AG08395 (cell line): ENCODE data around the gene LGR5.
"Not testable (repeated sequence)": the region's sequence is repeated elsewhere in the genome, so short reads cannot be mapped to it uniquely, and the experiment has no call there.

Source experiments
- DNase-seq: peaks from one replicate; pipeline ENCODE4 v3.0.0; 2012; ENCODE audit warnings: mixed read lengths, low spot score

The LGR5 gene

GRCh38 chr12:71551529-71551928 is 111.9 kb downstream of the LGR5 start:
- DNase-seq = peak; percentile 29

- DNase-seq = no peak
These were observed 113.3 kb downstream of the LGR5 start for GRCh38 chr12:71552728-71553501.

DNA sequence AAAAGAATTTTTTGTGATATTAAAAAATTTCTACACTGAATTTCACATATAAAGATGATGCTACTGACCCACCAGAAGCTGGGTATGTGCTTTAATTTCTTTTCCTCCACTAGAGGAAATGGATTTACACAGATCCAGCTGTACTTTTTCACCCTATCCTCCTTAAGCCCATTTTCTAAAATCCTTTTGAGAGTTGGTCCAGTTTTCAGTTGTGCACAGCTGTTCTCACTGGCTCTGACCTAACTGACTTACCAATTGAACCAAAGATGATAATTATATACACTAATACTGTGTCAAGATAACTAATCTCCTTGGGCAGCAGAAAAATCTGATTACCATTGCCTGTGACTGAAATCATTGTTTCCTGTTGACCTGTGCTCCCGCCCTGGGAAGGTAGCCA is 115.6 kb downstream of the LGR5 start:
- DNase-seq = no peak

DNA sequence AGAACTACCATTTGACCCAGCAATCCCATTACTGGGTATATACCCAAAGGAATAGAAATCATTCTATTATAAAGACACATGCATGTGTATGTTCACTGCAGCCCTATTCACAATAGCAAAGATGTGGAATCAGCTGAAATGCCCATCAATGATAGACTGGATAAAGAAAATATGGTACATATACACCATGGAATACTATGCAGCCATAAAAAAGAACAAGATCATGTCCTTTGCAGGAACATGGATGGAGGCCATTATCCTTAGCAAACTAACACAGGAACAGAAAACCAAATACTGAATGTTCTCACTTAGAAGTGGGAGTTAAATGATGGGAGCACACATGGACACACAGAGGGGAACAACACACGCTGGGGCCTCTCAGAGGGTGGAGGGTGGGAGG is 116.2 kb downstream of the LGR5 start:
- DNase-seq = not testable (repeated sequence)

- no peak for DNase-seq
These were observed 116.8 kb downstream of the LGR5 start for GRCh38 chr12:71556448-71556847.

GRCh38 chr12:71556875-71557274 is 117.3 kb downstream of the LGR5 start:
- DNase-seq = peak; percentile 88

GRCh38 chr12:71558445-71558844 is 118.8 kb downstream of the LGR5 start:
- DNase-seq = peak; percentile 24

GRCh38 chr12:71562676-71563595 is 123.3 kb downstream of the LGR5 start:
- no peak for DNase-seq

DNA sequence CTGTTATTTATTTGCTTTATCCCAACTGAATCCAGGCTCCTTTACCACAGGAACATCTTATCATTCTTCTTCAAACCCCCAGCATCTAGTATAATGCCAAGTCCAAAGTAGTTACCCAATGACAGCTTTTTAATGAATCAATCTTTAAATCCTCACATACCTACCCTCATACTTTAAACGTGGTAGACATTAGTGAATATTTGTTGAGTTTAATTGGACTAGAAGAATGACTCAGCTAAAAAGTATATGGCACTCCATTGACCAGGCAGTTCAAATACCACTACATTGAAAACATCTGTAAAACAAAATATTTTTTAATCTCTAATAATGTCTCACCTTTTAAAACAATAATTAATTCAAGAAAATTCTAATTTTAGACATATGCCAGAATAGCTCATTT is 125.9 kb downstream of the LGR5 start:
- DNase-seq = no peak

DNA sequence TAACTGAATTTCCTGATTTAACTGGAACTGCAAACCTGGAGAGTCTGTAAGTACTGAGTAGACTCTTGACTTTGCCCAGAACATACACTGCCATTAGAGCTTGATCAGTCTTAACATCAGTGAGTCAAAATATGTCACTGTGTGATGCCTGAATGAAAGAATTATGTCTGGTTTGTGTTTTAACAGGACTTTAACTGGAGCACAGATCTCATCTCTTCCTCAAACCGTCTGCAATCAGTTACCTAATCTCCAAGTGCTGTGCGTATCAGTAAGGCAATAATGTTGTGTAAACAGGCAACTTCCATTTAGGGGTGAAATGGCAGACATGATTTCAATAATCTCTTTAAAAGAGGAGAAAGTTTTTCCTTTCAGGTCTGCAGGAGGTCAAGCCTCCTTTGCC is 127.1 kb downstream of the LGR5 start:
- DNase-seq = no peak

- DNase-seq = no peak
These were observed 127.9 kb downstream of the LGR5 start for GRCh38 chr12:71567537-71567936.

DNA sequence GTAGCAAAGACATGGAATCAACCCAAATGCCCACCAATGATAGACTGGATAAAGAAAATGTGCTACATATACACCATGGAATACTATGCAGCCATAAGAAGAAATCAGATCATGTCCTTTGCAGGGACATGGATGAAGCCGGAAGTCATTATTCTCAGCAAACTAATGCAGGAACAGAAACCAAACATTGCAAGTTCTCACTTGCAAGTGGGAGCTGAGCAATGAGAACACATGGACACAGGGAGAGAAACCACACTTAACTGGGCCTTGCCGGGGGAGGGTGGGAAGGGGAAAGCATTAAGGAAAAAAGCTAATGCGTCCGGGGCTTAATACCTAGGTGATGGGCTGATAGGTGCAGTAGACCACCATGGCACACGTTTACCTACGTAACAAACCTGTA is 130.3 kb downstream of the LGR5 start:
- DNase-seq = not testable (repeated sequence)

DNA sequence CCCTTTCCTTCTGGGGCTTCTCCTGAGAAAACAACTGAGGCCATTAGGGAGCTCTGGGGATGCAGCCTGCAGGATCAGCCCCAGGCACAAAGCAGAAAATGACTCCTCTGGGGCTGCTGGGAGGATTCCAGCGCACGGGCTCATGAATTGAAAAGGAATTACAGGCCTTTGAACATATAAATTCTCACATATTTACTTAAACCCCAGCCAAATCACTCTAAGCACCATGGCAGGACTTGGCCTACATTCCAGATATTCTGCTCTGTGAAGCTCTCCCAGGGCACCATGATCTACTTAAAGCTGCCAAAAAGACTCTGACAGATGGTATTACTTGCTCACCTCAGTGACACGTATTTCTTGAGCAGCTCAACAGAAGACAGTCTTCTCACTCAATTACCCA is 136.9 kb downstream of the LGR5 start:
- DNase-seq = no peak

DNA sequence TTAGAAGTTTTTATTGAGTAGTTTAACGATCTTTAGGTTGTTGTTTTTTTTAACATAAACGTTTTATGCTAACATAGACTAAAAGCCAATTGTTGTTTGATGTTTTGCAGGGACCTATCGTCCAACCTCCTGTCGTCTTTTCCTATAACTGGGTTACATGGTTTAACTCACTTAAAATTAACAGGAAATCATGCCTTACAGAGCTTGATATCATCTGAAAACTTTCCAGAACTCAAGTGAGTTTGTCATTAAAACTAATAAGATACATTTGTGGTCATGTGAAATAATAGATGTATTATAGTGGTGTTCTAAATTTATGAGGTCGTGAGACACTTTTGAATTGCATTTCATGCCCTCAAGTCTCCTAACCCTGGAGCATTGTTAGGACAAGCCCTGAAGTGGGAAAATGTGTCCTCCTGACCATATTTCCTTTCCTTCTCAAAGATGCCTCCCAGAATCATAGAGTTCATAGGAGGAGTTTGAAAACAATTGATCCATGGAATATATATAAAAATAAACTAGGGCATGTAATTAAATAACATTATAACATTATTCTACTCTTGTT is 139.2 kb downstream of the LGR5 start:
- no peak for DNase-seq

DNA sequence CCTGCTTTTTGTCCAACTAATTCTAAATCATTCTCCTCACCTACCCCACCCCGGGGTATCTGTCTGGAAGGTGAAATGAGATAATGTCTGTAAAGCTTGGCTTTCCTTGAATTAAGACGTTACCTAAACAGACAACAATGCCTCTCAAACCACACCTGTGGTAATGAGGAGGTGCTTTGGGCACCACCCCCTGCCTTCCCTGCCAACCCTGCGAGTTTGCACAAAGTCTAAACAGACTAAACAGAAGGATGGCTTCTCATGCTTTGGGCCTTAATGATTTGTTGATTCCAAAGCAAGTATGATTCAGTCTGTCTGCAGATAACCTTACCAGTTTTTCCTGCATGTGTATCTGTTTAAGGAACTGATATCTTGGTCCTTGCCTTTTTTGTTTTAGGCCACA is 141.6 kb downstream of the LGR5 start:
- no peak for DNase-seq

DNA sequence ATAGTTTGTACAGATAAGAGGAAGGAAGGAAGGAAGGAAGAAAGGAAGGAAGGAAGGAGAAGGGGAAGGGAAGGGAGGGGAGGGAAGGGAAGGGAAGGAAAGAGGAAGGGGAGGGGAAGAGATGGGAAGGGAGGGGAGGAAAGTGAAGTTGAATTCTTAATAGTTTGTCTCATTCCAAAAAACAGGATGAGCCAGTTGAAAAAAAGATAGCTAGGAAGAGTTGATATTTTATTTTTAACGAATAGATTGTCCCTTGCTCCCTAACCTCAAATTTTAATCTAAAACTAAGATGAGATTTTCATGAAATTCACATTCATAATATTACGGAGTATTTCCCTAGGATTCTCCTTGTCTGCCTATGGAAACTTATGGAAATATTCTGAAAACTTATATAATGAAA is 143.3 kb downstream of the LGR5 start:
- DNase-seq = no peak

DNA sequence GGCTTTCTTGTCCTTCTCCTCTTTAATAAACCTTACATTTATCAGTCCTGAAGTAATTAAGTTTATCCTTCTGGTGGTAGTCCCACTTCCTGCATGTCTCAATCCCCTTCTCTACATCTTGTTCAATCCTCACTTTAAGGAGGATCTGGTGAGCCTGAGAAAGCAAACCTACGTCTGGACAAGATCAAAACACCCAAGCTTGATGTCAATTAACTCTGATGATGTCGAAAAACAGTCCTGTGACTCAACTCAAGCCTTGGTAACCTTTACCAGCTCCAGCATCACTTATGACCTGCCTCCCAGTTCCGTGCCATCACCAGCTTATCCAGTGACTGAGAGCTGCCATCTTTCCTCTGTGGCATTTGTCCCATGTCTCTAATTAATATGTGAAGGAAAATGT is 144.8 kb downstream of the LGR5 start:
- DNase-seq = no peak

DNA sequence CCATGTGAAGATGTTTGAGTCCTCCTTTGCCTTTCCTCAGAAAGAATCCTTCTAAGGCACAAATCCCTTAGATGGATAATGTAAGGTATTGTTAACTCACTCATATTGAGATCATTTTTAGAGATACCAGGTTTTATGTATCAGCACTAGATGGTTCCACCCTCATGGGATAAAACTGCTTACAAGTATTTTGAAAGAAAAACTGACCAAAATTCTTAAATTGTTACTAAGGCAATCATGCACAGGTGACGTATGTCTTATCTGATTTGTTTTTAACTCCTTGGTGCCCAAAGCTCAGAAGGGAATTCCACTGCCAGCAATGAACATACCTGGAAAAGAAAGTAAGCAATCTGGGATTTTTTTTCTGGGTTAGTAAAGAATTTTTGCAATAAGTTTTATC is 145.6 kb downstream of the LGR5 start:
- no peak for DNase-seq

DNA sequence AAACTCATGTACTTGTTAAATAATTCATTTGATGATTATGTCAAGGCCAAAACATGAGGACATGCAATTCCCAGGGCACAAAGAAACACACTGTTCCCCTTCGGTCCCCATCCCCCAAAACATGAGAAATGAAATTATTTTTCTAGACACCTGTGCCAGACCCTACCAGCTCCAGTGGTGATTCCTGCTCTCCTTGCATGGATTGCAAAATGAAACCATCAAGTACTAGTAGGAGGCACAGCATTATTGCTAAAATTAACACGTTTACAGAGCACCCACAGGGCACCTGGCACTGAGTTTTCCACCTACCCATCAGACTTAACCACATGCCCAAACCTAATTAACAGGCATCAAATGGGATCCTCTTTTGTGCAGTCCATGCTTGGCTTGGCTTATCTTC is 147.4 kb downstream of the LGR5 start:
- no peak for DNase-seq

DNA sequence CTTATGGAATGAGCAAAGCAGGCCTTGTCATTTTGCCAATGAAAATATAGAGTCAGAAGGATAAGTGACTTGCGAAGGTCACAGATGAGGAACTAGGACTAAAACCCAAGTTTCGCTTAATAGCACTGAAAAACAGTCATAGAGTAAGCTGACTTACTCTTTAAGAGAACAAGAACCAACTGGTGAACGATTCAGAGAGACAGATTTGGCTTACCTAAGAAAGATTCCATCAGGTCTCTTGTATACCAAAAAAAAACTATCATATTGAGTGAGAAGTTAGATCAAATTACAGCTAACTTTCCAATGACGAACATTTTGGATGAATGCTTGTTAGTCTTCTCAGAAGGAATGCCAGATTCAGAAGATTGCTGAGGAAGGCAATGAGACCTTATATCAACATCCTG is 149.9 kb downstream of the LGR5 start:
- no peak for DNase-seq

DNA sequence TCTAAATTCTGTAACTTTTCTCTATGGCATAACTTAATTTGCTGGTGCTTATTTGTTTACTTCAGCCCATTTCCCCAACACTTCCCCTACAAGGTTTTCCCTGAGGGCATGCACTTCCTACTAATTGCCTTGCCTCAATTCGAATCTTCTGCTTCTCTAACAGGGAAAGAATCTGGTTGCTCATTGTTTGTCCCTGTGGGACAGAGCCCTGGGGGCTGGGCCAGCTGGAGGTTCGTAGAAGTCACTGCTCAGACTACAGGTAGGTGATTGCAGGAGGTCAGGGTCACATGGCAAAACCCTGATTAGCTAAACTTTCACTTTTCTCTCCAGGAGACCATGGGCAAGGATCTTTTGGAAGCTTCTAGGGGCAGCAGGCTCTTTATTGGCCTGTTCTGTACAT is 152.0 kb downstream of the LGR5 start:
- DNase-seq = no peak

GRCh38 chr12:71592841-71593240 is 153.2 kb downstream of the LGR5 start:
- no peak for DNase-seq
